Natural killer cell (primary cell): ENCODE results near the gene GDAP1L1. TPM values are rescaled to one million over a fixed set of nuclear protein-coding genes. Genes with fewer than 3 reads are reported as not detected.
"Not testable (repeated sequence)": the region's sequence is repeated elsewhere in the genome, so short reads cannot be mapped to it uniquely, and the experiment has no call there.

Experiments used
- ATAC-seq, 3 donors: fragments of 150-1000 bp in 2 of 3; fragments of 200-7000 bp in 1 of 3; cut with Tn5 transposase; 1 replicate in 1 of 3; 2 replicates in 2 of 3; pipeline ENCODE4 v1.10.0; 2021; ENCODE audit warnings: mild to moderate bottlenecking in 2 of 3, moderate library complexity in 2 of 3
- DNase-seq, 2 donors: peaks; one replicate each; pipeline versions ENCODE4 v3.0.0 to v3.0.0-alpha.2; 2013 to 2021; ENCODE audit warnings: mixed read lengths in 1 of 2
- H3K27ac ChIP-seq: one replicate; pipeline ENCODE4 v1.5.1; 2013; ENCODE audit warnings: mild to moderate bottlenecking, low read length
- H3K27me3 ChIP-seq: one replicate; pipeline ENCODE4 v1.6.1; 2013; ENCODE audit warnings: low read length; ENCODE audit not compliant: control insufficient read depth, insufficient read depth
- H3K36me3 ChIP-seq: one replicate; pipeline ENCODE4 v1.6.1; 2013; ENCODE audit warnings: low read length; ENCODE audit not compliant: control insufficient read depth, insufficient read depth
- H3K4me1 ChIP-seq: one replicate; pipeline ENCODE4 v1.6.1; 2013; ENCODE audit warnings: low read length; ENCODE audit not compliant: control insufficient read depth, insufficient read depth
- H3K4me3 ChIP-seq: one replicate; pipeline ENCODE4 v1.5.1; 2013; ENCODE audit warnings: low read length
- H3K9me3 ChIP-seq: one replicate; pipeline ENCODE4 v1.6.1; 2013; ENCODE audit warnings: low read length; ENCODE audit not compliant: control insufficient read depth, insufficient read depth
- H3K27ac Mint-ChIP-seq, 2 donors: one replicate each; pipeline ENCODE4 v1.8.0; 2022; ENCODE audit warnings: mild to moderate bottlenecking in 2 of 2, mixed read lengths in 2 of 2, moderate library complexity in 1 of 2
- H3K27me3 Mint-ChIP-seq, 2 donors: one replicate each; pipeline ENCODE4 v1.8.0; 2022; ENCODE audit warnings: low read depth in 2 of 2, mixed read lengths in 2 of 2
- H3K36me3 Mint-ChIP-seq: one replicate; pipeline ENCODE4 v1.8.0; 2022; ENCODE audit warnings: mixed read lengths
- H3K4me1 Mint-ChIP-seq, 2 donors: one replicate each; pipeline ENCODE4 v1.8.0; 2022; ENCODE audit warnings: mixed read lengths in 2 of 2
- H3K4me3 Mint-ChIP-seq: one replicate; pipeline ENCODE4 v1.8.0; 2022; ENCODE audit warnings: mild to moderate bottlenecking, moderate library complexity, mixed read lengths
- H3K9me3 Mint-ChIP-seq, 2 donors: one replicate each; pipeline ENCODE4 v1.8.0; 2022; ENCODE audit warnings: mixed read lengths in 2 of 2
- WGBS: methylation state at CpG from one replicate; pipeline ENCODE4 v1.1.7; 2013; ENCODE audit warnings: missing lambda C conversion rate; ENCODE audit not compliant: insufficient coverage; 5-methylcytosine and 5-hydroxymethylcytosine counted together
- intact Hi-C: fragments of 100-400 bp; cut with micrococcal nuclease; formaldehyde crosslinking; loops from one replicate; pipeline ENCODE4 v1.14.2; 2022
- total RNA-seq, 4 donors: library from RNA; stranded (reverse); fragments of 120-200 nt in 1 of 4; gene quantifications; one replicate each; pipeline versions ENCODE4 v1.2.3 to v1.2.4, GENCODE V29; 2013 to 2022
- TF ChIP-seq, protein P1 (sequence below): fragments of 200-600 bp; IDR thresholded peaks from one replicate; pipeline ENCODE4 v1.8.0; 2022; ENCODE audit warnings: antibody characterized with exemption

Gene GDAP1L1
- total RNA-seq, 3 donors from 2014 or later (not counting 1 experiment from before 2014, with no cell fraction given): not detected

DNA sequence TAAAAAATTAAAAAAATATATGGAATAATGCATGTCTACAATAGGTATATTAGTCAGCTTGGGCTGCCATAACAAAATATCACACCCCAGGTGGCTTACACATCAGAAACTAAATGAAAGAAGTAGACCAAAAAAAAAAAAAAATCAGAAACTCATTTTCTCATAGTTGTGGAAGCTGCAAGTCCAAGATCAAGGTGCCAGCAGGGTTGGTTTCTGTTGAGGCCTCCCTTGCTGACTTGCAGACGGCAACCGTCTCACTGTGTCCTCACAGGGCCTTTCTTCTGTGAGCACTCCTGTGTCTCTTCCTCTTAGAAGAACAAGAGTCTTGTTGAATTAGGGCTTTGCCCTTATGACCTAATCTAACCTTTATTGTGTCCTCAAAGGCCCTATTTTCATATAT, 11.4 kb upstream of the GDAP1L1 start:
- intact Hi-C loops: no loop called here
- Histone ChIP-seq H3K9me3 (peaks cover 3% of the 10 kb centered on the region), H3K36me3 (no peaks in the 10 kb centered on the region), H3K27me3 (no peaks in the 10 kb centered on the region), H3K27ac (no peak overlapping the region), H3K4me3 (no peak overlapping the region), H3K4me1 (no peaks in the 10 kb centered on the region)
- DNase-seq (no peak), ATAC-seq (no peak)
- TF ChIP-seq, protein P1, sequence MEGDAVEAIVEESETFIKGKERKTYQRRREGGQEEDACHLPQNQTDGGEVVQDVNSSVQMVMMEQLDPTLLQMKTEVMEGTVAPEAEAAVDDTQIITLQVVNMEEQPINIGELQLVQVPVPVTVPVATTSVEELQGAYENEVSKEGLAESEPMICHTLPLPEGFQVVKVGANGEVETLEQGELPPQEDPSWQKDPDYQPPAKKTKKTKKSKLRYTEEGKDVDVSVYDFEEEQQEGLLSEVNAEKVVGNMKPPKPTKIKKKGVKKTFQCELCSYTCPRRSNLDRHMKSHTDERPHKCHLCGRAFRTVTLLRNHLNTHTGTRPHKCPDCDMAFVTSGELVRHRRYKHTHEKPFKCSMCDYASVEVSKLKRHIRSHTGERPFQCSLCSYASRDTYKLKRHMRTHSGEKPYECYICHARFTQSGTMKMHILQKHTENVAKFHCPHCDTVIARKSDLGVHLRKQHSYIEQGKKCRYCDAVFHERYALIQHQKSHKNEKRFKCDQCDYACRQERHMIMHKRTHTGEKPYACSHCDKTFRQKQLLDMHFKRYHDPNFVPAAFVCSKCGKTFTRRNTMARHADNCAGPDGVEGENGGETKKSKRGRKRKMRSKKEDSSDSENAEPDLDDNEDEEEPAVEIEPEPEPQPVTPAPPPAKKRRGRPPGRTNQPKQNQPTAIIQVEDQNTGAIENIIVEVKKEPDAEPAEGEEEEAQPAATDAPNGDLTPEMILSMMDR: no peak
- H3K9me3 Mint-ChIP-seq: no peaks in the 10 kb centered on the region
- H3K36me3 Mint-ChIP-seq: no peaks in the 10 kb centered on the region
- peaks cover 0 to 5% of the 10 kb centered on the region in 2 donors for H3K4me1 Mint-ChIP-seq
- no peak overlapping the region for H3K4me3 Mint-ChIP-seq
- no peaks in the 10 kb centered on the region for H3K27me3 Mint-ChIP-seq
- H3K27ac Mint-ChIP-seq: no peak overlapping the region
- WGBS: 100% methylated on average over 2 of the region's 2 CpGs

DNA sequence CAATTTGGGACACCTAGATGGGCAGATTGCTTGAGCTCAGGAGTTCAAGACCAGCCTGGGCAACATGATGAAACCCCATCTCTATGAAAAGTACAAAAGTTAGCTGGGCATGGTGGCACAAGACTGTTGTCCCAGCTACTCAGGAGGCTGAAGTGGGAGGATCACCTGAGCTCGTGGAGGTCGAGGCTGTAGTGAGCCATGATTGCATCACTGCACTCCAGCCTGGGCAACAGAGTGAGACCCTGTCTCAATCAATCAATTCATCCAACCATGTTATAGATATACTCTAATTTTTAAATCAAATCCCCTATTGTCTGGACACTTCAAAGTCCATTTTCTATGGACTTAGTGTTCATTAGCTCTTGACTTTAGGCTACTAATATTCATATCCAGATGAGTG, 10.3 kb upstream of the GDAP1L1 start:
- H3K27ac Mint-ChIP-seq, H3K4me3 Mint-ChIP-seq, H3K9me3 ChIP-seq, H3K27ac ChIP-seq, H3K4me1 Mint-ChIP-seq, DNase-seq, H3K4me3 ChIP-seq, H3K4me1 ChIP-seq, intact Hi-C loops, H3K36me3 Mint-ChIP-seq, H3K27me3 Mint-ChIP-seq, ATAC-seq, H3K9me3 Mint-ChIP-seq, H3K27me3 ChIP-seq, H3K36me3 ChIP-seq: not testable (repeated sequence)
- 54% methylated on average over 2 of the region's 2 CpGs for WGBS

GRCh38 chr20:44241796-44242195, 5.3 kb upstream of the GDAP1L1 start:
- no peak for ATAC-seq
- H3K4me3 Mint-ChIP-seq: no peak overlapping the region
- TF ChIP-seq, protein P1: no peak
- no peak overlapping the region for H3K4me3 ChIP-seq
- peaks cover 3 to 4% of the 10 kb centered on the region in 2 donors for H3K4me1 Mint-ChIP-seq
- peaks cover 6 to 7% of the 10 kb centered on the region in 2 donors for H3K27me3 Mint-ChIP-seq
- peaks cover 3% of the 10 kb centered on the region for H3K9me3 ChIP-seq
- no peaks in the 10 kb centered on the region for H3K36me3 ChIP-seq
- no peaks in the 10 kb centered on the region for H3K4me1 ChIP-seq
- no peaks in the 10 kb centered on the region for H3K9me3 Mint-ChIP-seq
- DNase-seq: no peak
- intact Hi-C loops: no loop called here
- no peak overlapping the region for H3K27ac ChIP-seq
- H3K27ac Mint-ChIP-seq: no peak overlapping the region
- 96% methylated on average over 2 of the region's 2 CpGs for WGBS
- no peaks in the 10 kb centered on the region for H3K36me3 Mint-ChIP-seq
- H3K27me3 ChIP-seq: peaks cover 3% of the 10 kb centered on the region

GRCh38 chr20:44245977-44246376, 1.1 kb upstream of the GDAP1L1 start:
- H3K27ac Mint-ChIP-seq: no peak overlapping the region
- H3K9me3 ChIP-seq: no peaks in the 10 kb centered on the region
- intact Hi-C loops: no loop called here
- DNase-seq (no peak), ATAC-seq (no peak)
- H3K27ac ChIP-seq: no peak overlapping the region
- H3K4me3 ChIP-seq: no peak overlapping the region
- H3K36me3 Mint-ChIP-seq: no peaks in the 10 kb centered on the region
- TF ChIP-seq, protein P1: no peak
- peaks cover 5 to 9% of the 10 kb centered on the region in 2 donors for H3K4me1 Mint-ChIP-seq
- H3K27me3 ChIP-seq: peaks cover 14% of the 10 kb centered on the region
- peaks cover 7% of the 10 kb centered on the region for H3K4me1 ChIP-seq
- H3K36me3 ChIP-seq: no peaks in the 10 kb centered on the region
- H3K27me3 Mint-ChIP-seq: peaks cover 15 to 16% of the 10 kb centered on the region in 2 donors
- no peak overlapping the region for H3K4me3 Mint-ChIP-seq
- no peaks in the 10 kb centered on the region for H3K9me3 Mint-ChIP-seq
- 63% methylated on average over 4 of the region's 4 CpGs for WGBS
